Mucosa of stomach (tissue), 1 donor: ENCODE results near the gene NEK11.
A peak's percentile ranks its signal among the peaks of the same experiment; 100 is the strongest.
"Not testable (repeated sequence)": the region's sequence is repeated elsewhere in the genome, so short reads cannot be mapped to it uniquely, and the experiment has no call there.

Experiments used
- H3K27me3 ChIP-seq: one replicate; pipeline ENCODE4 v1.7.0; 2013; ENCODE audit warnings: mild to moderate bottlenecking, low read length; ENCODE audit not compliant: control insufficient read depth, insufficient read depth
- H3K36me3 ChIP-seq: one replicate; pipeline ENCODE4 v1.7.0; 2013; ENCODE audit warnings: low read length; ENCODE audit not compliant: control insufficient read depth, insufficient read depth
- H3K4me1 ChIP-seq: one replicate; pipeline ENCODE4 v1.7.0; 2013; ENCODE audit warnings: mild to moderate bottlenecking, low read length; ENCODE audit not compliant: control insufficient read depth, insufficient read depth
- H3K4me3 ChIP-seq: one replicate; pipeline ENCODE4 v1.7.0; 2013; ENCODE audit warnings: low read length
- H3K9ac ChIP-seq: one replicate; pipeline ENCODE4 v1.7.0; 2013; ENCODE audit warnings: mild to moderate bottlenecking, low read length, moderate library complexity
- H3K9me3 ChIP-seq: one replicate; pipeline ENCODE4 v1.7.0; 2013; ENCODE audit warnings: mild to moderate bottlenecking, low read length, moderate library complexity; ENCODE audit not compliant: control insufficient read depth
- donor health status: Pancreatic carcinoma.

Gene NEK11

DNA sequence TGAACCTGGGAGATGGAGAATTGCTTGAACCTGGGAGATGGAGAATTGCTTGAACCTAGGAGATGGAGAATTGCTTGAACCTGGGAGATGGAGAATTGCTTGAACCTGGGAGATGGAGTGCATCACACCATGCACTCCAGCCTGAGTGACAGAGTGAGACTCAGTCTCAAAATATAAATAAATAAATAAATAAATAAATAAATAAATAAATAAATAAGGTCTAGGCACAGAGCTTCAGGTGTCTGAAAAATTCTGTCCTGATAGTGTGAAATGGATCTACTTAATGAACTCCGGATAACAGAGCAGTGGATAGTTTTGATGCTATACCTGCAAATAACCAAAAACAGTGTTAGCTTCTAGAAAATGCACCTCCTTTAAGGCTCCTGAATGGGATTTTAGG, 330.6 kb downstream of the NEK11 start:
- peaks cover 8% of the 10 kb centered on the region for H3K4me1 ChIP-seq
- H3K4me3 ChIP-seq, result no peak overlapping the region
- no peaks in the 10 kb centered on the region for H3K9me3 ChIP-seq
- H3K27me3 ChIP-seq, result no peaks in the 10 kb centered on the region
- H3K36me3 ChIP-seq, result no peaks in the 10 kb centered on the region
- no peak overlapping the region for H3K9ac ChIP-seq

GRCh38 chr3:131360191-131360755, 333.6 kb downstream of the NEK11 start:
- Histone ChIP-seq H3K9ac (no peak overlapping the region), H3K36me3 (no peaks in the 10 kb centered on the region), H3K4me1 (peaks cover 18% of the 10 kb centered on the region), H3K9me3 (no peaks in the 10 kb centered on the region), H3K4me3 (no peak overlapping the region), H3K27me3 (no peaks in the 10 kb centered on the region)

DNA sequence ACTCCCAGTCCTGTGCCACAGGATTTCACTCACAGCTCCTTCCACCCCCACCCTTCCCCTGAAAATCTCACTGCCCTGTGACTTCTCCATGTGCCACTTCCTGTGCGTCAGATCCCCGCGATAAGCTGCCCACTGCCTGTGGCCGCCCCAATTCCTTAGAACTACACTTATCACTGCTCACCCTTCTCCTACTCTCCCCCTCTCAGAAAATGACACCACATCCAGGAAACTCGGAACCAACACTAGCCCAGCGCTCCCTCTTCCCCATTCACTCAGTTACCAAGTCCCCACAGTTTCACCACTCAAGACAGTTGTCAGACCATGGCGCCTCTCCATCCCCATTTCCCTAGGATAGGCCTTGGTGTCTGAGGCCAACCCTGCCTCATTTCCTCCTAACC, 334.4 kb downstream of the NEK11 start:
- H3K36me3 ChIP-seq, H3K9me3 ChIP-seq, H3K27me3 ChIP-seq: not testable (repeated sequence)
- H3K4me1 ChIP-seq, result peaks cover 18% of the 10 kb centered on the region
- peak overlapping the region; percentile 28 for H3K4me3 ChIP-seq
- peak overlapping the region; percentile 77 for H3K9ac ChIP-seq

- no peaks in the 10 kb centered on the region for H3K36me3 ChIP-seq
- peak overlapping the region; percentile 77 for H3K9ac ChIP-seq
Measured at GRCh38 chr3:131361464-131362421, 335.1 kb downstream of the NEK11 start.

DNA sequence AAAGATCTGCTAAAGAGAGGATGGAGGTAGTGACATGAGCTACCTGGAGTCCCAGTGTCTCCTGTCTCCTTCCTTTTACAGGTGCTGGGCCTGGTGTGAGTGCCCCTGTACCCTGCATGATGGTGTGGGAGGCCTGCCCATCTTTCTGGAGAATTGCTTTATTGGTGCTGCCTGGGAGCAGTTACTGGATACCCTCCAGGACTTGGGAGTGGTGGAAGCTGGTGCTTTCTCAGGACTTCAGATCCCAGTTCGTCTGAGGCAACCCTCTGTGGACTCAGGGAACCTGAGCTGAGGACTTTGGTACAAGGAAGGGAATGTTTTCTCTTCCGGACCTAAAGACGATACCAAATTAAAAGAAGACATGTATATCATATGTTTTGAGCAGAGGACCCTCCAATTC, 336.6 kb downstream of the NEK11 start:
- Histone ChIP-seq H3K9ac (no peak overlapping the region), H3K27me3 (no peaks in the 10 kb centered on the region), H3K36me3 (no peaks in the 10 kb centered on the region), H3K4me3 (no peak overlapping the region), H3K9me3 (no peaks in the 10 kb centered on the region), H3K4me1 (peaks cover 18% of the 10 kb centered on the region)

More at GRCh38 chr3:131361464-131362421, 335.1 kb downstream of the NEK11 start:
- Histone ChIP-seq H3K4me1 (peaks cover 18% of the 10 kb centered on the region), H3K9me3 (no peaks in the 10 kb centered on the region), H3K4me3 (peak overlapping the region; percentile 77), H3K27me3 (no peaks in the 10 kb centered on the region)

- no peaks in the 10 kb centered on the region for H3K27me3 ChIP-seq
- H3K4me3 ChIP-seq, result no peak overlapping the region
- no peaks in the 10 kb centered on the region for H3K36me3 ChIP-seq
- no peak overlapping the region for H3K9ac ChIP-seq
- no peaks in the 10 kb centered on the region for H3K9me3 ChIP-seq
- peaks cover 12% of the 10 kb centered on the region for H3K4me1 ChIP-seq
Measured at GRCh38 chr3:131370935-131371687, 344.4 kb downstream of the NEK11 start.

DNA sequence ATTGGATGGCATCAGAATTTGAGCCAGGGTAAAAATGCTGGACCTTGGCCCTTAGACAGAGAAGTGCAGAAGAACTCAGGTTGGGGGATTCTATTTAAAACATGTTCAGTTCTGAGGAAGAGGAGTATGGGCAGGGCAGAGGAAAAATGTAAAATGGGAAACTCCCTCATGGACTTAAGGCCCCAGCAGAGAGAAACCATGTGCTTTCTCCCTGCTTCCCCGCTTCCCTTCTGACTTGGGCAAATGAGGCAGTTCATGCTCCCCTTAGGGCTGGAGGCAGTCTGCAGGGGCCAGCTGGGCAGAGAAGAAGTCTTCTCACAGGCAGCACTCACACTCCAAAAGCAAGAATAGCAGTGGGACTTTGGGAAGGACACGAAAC, 345.0 kb downstream of the NEK11 start:
- Histone ChIP-seq H3K36me3 (no peaks in the 10 kb centered on the region), H3K27me3 (no peaks in the 10 kb centered on the region), H3K4me3 (no peak overlapping the region), H3K4me1 (peaks cover 12% of the 10 kb centered on the region), H3K9me3 (no peaks in the 10 kb centered on the region), H3K9ac (no peak overlapping the region)

- Histone ChIP-seq H3K9me3 (no peaks in the 10 kb centered on the region), H3K9ac (no peak overlapping the region), H3K36me3 (no peaks in the 10 kb centered on the region), H3K4me1 (peaks cover 19% of the 10 kb centered on the region), H3K4me3 (no peak overlapping the region), H3K27me3 (no peaks in the 10 kb centered on the region)
Measured at GRCh38 chr3:131374741-131375140, 348.1 kb downstream of the NEK11 start.

DNA sequence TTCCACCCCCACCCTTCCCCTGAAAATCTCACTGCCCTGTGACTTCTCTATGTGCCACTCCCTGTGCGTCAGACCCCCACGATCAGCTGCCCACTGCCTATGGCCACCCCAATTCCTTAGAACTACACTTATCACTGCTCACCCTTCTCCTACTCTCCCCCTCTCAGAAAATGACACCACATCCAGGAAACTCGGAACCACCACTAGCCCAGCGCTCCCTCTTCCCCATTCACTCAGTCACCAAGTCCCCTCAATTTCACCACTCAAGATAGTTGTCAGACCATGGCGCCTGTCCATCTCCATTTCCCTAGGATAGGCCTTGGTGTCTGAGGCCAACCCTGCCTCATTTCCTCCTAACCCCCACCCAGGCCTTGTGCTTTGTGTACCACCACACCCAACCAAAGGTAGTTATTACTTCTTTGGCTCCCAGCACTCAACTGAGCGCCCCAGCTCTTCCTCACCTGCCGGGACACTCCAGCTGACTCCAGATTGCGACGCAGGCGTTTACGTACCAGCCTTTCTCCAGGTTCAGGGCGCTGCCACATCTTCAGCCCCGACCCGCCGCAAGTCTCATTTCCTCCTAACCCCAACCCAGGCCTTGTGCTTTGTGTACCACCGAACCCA, 354.3 kb downstream of the NEK11 start:
- peak overlapping the region; percentile 93 for H3K9ac ChIP-seq
- not testable (repeated sequence) for H3K36me3 ChIP-seq, H3K27me3 ChIP-seq, H3K9me3 ChIP-seq
- peaks cover 34% of the 10 kb centered on the region for H3K4me1 ChIP-seq
- H3K4me3 ChIP-seq, result peak overlapping the region; percentile 94

DNA sequence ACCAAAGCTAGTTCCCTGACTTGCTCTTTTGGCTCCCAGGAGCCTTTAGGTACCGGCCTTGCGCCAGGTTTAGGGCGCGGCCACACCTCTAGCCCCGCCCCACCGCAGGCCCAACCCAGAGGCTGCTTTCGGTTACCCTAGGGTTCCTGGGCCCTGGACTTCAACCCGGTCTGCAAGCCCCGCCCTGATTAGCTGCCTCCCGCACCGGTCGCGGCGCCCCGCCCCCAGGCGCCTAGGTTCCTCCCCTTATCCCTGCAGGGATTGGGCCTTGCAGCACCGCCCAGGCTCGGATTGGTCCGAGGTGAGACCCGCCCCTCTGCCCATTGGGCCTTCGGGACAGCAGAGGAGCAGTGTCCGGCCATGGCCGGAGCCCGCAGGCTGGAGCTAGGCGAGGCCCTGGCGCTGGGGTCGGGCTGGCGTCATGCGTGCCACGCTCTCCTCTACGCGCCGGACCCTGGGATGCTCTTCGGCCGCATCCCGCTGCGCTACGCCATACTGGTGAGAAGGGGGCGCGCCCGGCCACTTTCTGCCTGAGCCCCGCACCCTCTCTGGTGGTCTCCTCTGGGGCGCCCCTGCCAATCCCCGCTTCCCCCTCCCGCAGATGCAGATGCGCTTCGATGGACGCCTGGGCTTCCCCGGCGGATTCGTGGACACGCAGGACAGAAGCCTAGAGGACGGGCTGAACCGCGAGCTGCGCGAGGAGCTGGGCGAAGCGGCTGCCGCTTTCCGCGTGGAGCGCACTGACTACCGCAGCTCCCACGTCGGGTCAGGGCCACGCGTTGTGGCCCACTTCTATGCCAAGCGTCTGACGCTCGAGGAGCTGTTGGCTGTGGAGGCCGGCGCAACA, 355.0 kb downstream of the NEK11 start, which contains the start of gene NUDT16:
TSS of gene NUDT16 (plus strand) at position 330 of the 847 bp plus-strand sequence. CDS start at position 361, 31 bp downstream.
- Histone ChIP-seq H3K4me1 (peaks cover 41% of the 10 kb centered on the region), H3K36me3 (peaks cover 6% of the 10 kb centered on the region), H3K4me3 (peak within 1 kb of the TSS; percentile 94), H3K9me3 (no peaks in the 10 kb centered on the region), H3K27me3 (no peaks in the 10 kb centered on the region), H3K9ac (peak within 1 kb of the TSS; percentile 93)
